Measurements from ENCODE around the gene PTGS1.
"Not testable (repeated sequence)": the region's sequence is repeated elsewhere in the genome, so short reads cannot be mapped to it uniquely, and the experiment has no call there.

The PTGS1 gene

DNA sequence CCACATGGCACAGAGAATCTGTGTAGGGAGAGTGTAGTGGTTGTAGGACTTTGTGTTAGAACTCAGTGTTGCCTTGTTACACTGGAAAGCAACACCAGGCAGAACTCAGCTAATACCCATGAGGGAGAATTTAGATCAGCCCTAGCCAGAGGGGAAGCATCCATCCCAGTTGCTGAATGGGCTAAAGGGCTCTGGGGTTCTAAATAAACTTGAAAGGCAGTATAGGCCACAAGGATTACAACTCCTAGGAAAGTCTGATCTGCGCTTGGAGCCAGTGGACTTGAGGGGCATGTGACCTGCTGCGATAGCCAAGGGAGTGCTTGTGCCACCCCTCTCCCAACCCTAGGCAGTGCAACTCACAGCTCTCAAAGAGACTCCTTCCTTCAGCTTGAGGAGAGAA is 26.9 kb downstream of the PTGS1 start:
- H3K4me3 ChIP-seq (ENCODE audit: low read length) = no peak overlapping the region
- no peak overlapping the region for H3K9ac ChIP-seq (ENCODE audit: low read length)
- no peaks in the 10 kb centered on the region for H3K27me3 ChIP-seq (ENCODE audit: control insufficient read depth, insufficient read depth, low read length)
- H3K36me3 ChIP-seq (ENCODE audit: control insufficient read depth, insufficient read depth, low read length) = peaks cover 3% of the 10 kb centered on the region
- no peak overlapping the region for H3K27ac ChIP-seq (ENCODE audit: low read depth, low read length)
- peaks cover 14% of the 10 kb centered on the region for H3K4me1 ChIP-seq (ENCODE audit: control insufficient read depth, insufficient read depth, low read length)

DNA sequence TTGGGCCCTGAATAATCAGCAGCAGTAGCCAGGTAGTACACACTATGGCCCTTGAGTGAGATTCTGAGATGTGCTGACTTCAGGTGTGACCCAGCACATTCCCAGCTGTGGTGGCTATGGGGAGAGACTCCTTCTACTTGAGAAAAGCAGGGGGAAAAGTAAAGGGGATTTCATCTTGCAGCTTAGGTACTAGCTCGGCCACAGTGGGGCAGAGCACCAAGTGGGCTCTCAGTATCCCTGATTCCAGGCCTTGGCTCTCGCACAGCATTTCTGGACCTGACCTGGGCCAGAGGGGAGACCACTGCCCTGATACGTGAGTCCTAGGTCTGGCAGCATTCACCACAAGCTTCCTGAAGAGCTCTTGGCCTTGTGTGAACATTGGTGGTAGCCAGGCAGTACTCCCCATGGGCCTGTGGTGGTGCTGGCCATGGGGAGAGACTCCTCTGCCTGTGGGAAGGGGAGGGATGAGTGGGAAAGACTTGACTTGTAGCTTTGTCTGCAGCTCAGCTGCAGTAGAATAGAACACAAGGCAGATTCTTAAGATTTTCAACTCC is 27.6 kb downstream of the PTGS1 start:
- H3K27ac ChIP-seq (ENCODE audit: low read depth, low read length) = no peak overlapping the region

DNA sequence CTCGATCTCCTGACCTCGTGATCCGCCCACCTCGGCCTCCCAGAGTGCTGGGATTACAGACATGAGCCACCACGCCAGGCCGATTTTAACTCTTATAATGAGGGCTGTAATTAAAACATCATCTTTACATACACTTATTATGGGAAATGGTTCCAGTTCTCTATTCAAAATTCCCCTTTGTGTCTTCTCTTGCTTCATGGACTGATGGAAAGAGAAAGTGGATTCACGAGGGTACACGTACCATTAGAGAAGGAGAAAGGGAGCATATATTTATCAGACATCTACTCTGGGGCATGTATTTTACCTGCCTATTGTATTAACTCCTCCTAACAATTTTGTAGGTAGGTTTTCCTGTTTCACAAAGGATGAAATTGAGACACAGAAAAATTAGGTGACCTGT is 31.1 kb downstream of the PTGS1 start:
- Histone ChIP-seq H3K9ac (ENCODE audit: low read length) (no peak overlapping the region), H3K4me1 (ENCODE audit: control insufficient read depth, insufficient read depth, low read length) (no peaks in the 10 kb centered on the region), H3K27me3 (ENCODE audit: control insufficient read depth, insufficient read depth, low read length) (no peaks in the 10 kb centered on the region), H3K27ac (ENCODE audit: low read depth, low read length) (no peak overlapping the region), H3K4me3 (ENCODE audit: low read length) (no peak overlapping the region), H3K36me3 (ENCODE audit: control insufficient read depth, insufficient read depth, low read length) (no peaks in the 10 kb centered on the region)

More for the DNA sequence above, 27.6 kb downstream of the PTGS1 start:
- no peak overlapping the region for H3K9ac ChIP-seq (ENCODE audit: low read length)
- H3K36me3 ChIP-seq (ENCODE audit: control insufficient read depth, insufficient read depth, low read length) = peaks cover 3% of the 10 kb centered on the region
- H3K4me3 ChIP-seq (ENCODE audit: low read length) = no peak overlapping the region
- no peaks in the 10 kb centered on the region for H3K27me3 ChIP-seq (ENCODE audit: control insufficient read depth, insufficient read depth, low read length)
- peaks cover 14% of the 10 kb centered on the region for H3K4me1 ChIP-seq (ENCODE audit: control insufficient read depth, insufficient read depth, low read length)

DNA sequence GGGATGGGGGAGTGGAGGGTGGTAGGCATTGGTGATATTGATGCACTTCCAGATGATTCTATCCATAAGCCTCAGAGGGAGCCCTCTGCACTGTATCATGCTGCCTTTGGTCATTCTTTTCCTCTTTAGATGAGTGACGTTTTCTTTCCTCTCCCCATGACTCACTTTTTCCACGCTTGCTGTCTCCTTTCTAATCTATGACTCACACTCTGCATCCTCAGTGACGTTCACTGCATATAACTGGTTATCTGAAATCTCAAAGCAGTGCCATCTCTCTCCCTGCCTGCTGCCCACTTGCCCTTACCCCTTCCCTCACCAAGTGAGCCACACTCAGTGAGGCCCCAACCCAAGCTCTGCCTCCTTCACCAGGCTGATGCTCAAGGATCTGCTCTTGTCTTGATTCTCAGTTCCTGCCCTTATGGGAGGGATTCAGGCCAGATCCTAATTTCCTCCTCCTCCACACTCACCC is 31.6 kb downstream of the PTGS1 start:
- Histone ChIP-seq H3K4me1 (ENCODE audit: control insufficient read depth, insufficient read depth, low read length) (no peaks in the 10 kb centered on the region), H3K4me3 (ENCODE audit: low read length) (no peak overlapping the region), H3K27me3 (ENCODE audit: control insufficient read depth, insufficient read depth, low read length) (no peaks in the 10 kb centered on the region), H3K9ac (ENCODE audit: low read length) (no peak overlapping the region), H3K36me3 (ENCODE audit: control insufficient read depth, insufficient read depth, low read length) (no peaks in the 10 kb centered on the region), H3K27ac (ENCODE audit: low read depth, low read length) (peak overlapping the region; percentile 11)

DNA sequence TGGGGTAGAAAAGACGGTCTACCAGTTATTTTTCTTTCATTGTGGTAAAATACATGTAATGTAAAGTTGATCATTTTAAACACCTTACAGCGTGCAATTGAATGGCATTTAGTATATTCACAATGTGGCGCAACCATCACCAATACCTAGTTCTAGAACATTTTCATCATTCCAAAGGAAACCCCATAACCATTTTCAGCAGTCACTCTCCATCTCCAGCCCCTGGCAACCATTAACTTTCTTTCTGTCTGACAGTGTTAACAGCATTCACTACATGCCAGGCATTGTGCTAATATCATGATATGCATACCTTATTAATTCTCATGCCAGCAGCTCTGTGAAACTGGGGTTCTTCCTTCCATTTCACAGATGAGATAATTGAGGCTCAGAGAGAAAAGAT is 32.0 kb downstream of the PTGS1 start:
- Histone ChIP-seq H3K36me3 (ENCODE audit: control insufficient read depth, insufficient read depth, low read length) (no peaks in the 10 kb centered on the region), H3K4me3 (ENCODE audit: low read length) (no peak overlapping the region), H3K4me1 (ENCODE audit: control insufficient read depth, insufficient read depth, low read length) (no peaks in the 10 kb centered on the region), H3K27me3 (ENCODE audit: control insufficient read depth, insufficient read depth, low read length) (no peaks in the 10 kb centered on the region), H3K9ac (ENCODE audit: low read length) (no peak overlapping the region), H3K27ac (ENCODE audit: low read depth, low read length) (no peak overlapping the region)

DNA sequence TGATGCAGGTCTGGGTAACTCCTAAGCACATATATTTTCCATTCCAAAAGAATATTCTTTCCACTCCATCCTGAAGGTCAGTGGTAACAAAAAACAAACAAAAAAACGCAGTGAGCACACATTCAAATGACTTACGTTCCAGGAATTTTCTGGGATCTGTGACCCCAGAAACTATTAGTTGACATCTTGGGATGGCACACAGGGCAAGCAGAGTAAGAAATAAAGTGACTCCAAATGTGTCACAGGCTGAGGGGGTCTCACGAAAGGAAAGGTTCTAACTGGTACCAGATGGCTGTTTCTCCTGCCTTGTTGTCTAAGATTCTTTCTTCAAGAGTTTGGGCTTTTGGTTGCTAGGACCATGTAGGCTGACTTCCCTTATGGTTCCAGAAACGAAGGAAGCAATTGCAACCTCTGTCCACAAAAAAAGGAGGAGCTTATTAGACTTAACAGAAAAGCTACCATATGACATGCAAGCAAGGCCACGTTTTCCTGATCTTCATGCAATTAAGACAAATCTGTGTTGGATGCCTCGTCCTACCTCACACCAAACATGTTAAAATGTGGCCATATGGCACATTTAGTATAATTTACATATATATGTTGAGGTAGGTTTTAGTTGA is 32.7 kb downstream of the PTGS1 start:
- Histone ChIP-seq H3K27ac (ENCODE audit: low read depth, low read length) (no peak overlapping the region), H3K4me1 (ENCODE audit: control insufficient read depth, insufficient read depth, low read length) (no peaks in the 10 kb centered on the region), H3K4me3 (ENCODE audit: low read length) (no peak overlapping the region), H3K27me3 (ENCODE audit: control insufficient read depth, insufficient read depth, low read length) (no peaks in the 10 kb centered on the region), H3K36me3 (ENCODE audit: control insufficient read depth, insufficient read depth, low read length) (no peaks in the 10 kb centered on the region), H3K9ac (ENCODE audit: low read length) (no peak overlapping the region)

DNA sequence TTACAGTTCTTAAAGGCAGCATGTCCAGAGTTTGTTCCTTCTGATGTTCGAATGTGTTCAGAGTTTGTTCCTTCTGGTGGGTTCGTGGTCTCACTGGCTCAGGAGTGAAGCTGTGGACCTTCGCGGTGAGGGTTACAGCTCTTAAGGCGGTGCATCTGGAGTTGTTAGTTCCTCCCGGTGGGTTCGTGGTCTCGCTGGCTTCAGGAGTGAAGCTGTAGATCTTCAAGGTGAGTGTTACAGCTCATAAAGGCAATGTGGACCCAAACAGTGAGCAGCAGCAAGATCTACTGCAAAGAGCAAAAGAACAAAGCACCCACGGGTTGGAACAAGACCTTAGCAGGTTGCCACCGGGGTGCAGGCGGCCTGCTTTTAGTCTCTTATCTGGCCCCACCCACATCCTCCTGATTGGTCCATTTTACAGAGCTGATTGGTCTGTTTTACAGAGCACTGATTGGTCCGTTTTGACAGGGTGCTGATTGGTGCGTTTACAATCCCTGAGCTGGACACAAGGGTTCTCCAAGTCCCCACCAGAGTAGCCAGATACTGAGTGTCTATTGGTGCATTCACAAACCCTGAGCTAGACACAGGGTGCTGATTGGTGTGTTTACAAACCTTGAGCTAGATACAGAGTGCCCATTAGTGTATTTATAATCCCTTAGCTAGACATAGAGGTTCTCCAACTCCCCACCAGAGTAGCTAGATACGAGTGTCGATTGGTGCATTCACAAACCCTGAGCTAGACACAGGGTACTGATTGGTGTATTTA is 34.7 kb downstream of the PTGS1 start:
- not testable (repeated sequence) for H3K36me3 ChIP-seq (ENCODE audit: control insufficient read depth, insufficient read depth, low read length); H3K4me3 ChIP-seq (ENCODE audit: low read length); H3K27me3 ChIP-seq (ENCODE audit: control insufficient read depth, insufficient read depth, low read length); H3K4me1 ChIP-seq (ENCODE audit: control insufficient read depth, insufficient read depth, low read length); H3K9ac ChIP-seq (ENCODE audit: low read length); H3K27ac ChIP-seq (ENCODE audit: low read depth, low read length)

DNA sequence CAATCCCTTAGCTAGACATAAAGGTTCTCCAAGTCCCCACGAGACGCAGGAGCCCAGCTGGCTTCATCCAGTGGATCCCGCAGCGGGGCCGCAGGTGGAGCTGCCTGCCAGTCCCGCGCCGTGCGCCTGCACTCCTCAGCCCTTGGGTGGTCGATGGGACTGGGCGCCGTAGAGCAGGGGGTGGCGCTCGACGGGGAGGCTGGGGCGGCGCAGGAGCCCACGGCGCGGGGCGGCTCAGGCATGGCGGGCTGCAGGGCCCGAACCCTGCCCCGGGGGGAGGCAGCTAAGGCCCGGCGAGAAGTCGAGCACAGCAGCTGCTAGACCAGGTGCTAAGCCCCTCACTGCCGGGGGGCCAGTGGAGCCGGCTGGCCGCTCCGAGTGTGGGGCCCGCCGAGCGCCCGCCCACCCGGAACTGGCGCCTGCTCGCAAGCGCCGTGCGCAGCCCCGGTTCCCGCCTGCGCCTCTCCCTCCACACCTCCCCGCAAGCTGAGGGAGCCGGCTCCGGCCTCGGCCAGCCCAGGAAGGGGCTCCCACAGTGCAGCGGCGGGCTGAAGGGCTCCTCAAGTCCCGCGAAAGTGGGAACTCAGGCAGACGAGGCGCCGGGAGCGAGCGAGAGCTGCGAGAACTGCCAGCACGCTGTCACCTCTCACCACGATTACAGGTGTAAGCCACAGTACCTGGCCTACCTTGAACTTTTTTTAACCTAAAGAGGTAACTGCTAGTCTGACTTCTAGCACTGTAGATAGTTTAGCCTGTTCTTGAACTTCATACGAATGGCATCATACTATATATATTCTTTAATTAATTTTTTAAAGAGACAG is 35.5 kb downstream of the PTGS1 start:
- no peaks in the 10 kb centered on the region for H3K36me3 ChIP-seq (ENCODE audit: control insufficient read depth, insufficient read depth, low read length)
- H3K27me3 ChIP-seq (ENCODE audit: control insufficient read depth, insufficient read depth, low read length) = no peaks in the 10 kb centered on the region
- H3K4me1 ChIP-seq (ENCODE audit: control insufficient read depth, insufficient read depth, low read length) = no peaks in the 10 kb centered on the region
- no peak overlapping the region for H3K27ac ChIP-seq (ENCODE audit: low read depth, low read length)
- H3K4me3 ChIP-seq (ENCODE audit: low read length) = no peak overlapping the region
- H3K9ac ChIP-seq (ENCODE audit: low read length) = no peak overlapping the region

DNA sequence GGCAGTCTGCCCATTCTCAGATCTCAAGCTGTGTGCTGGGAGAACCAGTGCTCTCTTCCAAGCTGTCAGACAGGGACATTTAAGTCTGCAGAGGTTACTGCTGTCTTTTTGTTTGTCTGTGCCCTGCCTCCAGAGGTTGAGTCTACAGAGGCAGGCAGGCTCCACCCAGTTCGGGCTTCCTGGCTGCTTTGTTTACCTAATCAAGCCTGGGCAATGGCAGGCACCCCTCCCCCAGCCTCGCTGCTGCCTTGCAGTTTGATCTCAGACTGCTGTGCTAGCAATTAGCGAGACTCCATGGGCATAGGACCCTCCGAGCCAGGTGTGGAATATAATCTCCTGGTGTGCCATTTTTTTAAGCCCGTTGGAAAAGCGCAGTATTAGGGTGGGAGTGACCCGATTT is 43.3 kb downstream of the PTGS1 start:
- not testable (repeated sequence) for H3K4me1 ChIP-seq (ENCODE audit: control insufficient read depth, insufficient read depth, low read length)

DNA sequence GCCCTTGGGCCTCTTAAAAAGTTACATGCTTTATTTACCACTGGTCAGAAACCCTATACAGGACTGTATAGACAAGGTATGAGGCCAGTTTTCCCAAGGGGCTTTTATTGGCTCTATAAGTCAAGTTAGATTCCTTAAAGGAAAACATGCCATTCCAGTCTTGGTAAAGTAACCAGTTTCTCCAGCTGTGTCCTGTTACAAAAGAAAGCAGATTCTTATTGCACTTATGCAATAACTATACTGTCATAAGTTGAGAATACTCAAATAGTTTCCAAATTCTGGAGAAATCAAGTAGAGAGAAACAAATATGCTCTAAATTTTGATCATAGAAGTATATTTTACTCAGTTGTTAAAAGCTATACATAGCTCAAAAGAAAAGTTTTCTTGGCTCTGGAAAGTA is 47.2 kb downstream of the PTGS1 start:
- H3K9ac ChIP-seq (ENCODE audit: low read length) = no peak overlapping the region
- H3K36me3 ChIP-seq (ENCODE audit: control insufficient read depth, insufficient read depth, low read length) = no peaks in the 10 kb centered on the region
- H3K27me3 ChIP-seq (ENCODE audit: control insufficient read depth, insufficient read depth, low read length) = no peaks in the 10 kb centered on the region
- H3K4me3 ChIP-seq (ENCODE audit: low read length) = no peak overlapping the region
- no peak overlapping the region for H3K27ac ChIP-seq (ENCODE audit: low read depth, low read length)
- H3K4me1 ChIP-seq (ENCODE audit: control insufficient read depth, insufficient read depth, low read length) = no peaks in the 10 kb centered on the region

More for the DNA sequence above, 43.3 kb downstream of the PTGS1 start:
- H3K9ac ChIP-seq (ENCODE audit: low read length); H3K27me3 ChIP-seq (ENCODE audit: control insufficient read depth, insufficient read depth, low read length); H3K36me3 ChIP-seq (ENCODE audit: control insufficient read depth, insufficient read depth, low read length); H3K4me3 ChIP-seq (ENCODE audit: low read length); H3K27ac ChIP-seq (ENCODE audit: low read depth, low read length): not testable (repeated sequence)

DNA sequence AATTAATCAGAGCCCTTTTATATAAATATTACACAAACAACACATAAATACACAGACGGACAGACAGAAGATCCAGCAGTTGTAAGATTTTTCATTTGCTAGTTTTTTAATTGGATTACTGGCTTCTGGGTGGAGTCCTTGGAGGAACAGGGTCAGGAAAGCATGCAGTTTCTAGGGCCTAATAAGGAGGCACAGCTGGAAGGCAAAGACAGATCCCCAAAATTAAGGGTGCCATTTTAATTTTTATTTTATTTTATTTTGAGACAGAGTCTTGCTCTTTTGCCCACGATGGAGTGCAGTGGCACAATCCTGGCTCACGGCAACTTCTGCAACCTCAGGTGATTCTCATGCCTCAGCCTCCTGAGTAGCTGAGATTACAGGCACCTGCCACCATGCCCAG is 49.5 kb downstream of the PTGS1 start:
- H3K4me3 ChIP-seq (ENCODE audit: low read length) = no peak overlapping the region
- no peaks in the 10 kb centered on the region for H3K27me3 ChIP-seq (ENCODE audit: control insufficient read depth, insufficient read depth, low read length)
- no peak overlapping the region for H3K27ac ChIP-seq (ENCODE audit: low read depth, low read length)
- H3K4me1 ChIP-seq (ENCODE audit: control insufficient read depth, insufficient read depth, low read length) = no peaks in the 10 kb centered on the region
- no peaks in the 10 kb centered on the region for H3K36me3 ChIP-seq (ENCODE audit: control insufficient read depth, insufficient read depth, low read length)
- H3K9ac ChIP-seq (ENCODE audit: low read length) = no peak overlapping the region

DNA sequence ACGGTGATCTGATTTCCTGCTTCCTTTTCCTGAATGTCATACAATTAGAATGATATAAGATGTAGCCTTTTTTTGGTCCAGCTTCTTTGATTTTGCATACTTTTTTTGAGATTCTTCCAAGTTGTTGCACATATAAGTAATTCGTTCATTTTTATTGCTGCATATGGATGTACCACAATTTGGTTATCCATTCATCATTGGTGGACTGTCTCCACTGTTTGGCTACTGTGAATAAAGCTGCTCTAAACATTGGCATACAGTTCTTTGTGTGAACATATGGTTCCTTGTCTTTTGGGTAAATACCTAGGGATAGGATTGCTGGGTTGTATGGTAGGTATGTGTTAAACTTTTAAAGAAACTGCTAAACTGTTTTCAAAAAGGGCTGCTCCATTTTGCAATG is 54.3 kb downstream of the PTGS1 start:
- Histone ChIP-seq H3K4me3 (ENCODE audit: low read length) (no peak overlapping the region), H3K36me3 (ENCODE audit: control insufficient read depth, insufficient read depth, low read length) (no peaks in the 10 kb centered on the region), H3K4me1 (ENCODE audit: control insufficient read depth, insufficient read depth, low read length) (no peaks in the 10 kb centered on the region), H3K9ac (ENCODE audit: low read length) (no peak overlapping the region), H3K27ac (ENCODE audit: low read depth, low read length) (no peak overlapping the region), H3K27me3 (ENCODE audit: control insufficient read depth, insufficient read depth, low read length) (no peaks in the 10 kb centered on the region)
